Erythroblast (primary cell): ENCODE measurements around the gene USF2.

ENCODE experiments used
- GATA1 ChIP-seq: IDR thresholded peaks from 2 replicates; pipeline ENCODE4 v1.6.1; 2011; ENCODE audit warnings: low read depth, mild to moderate bottlenecking, control low read depth, low read length, moderate library complexity
- POLR2A ChIP-seq: IDR thresholded peaks from 2 replicates; pipeline ENCODE4 v1.6.1; 2011; ENCODE audit warnings: mild to moderate bottlenecking, low read length

DNA sequence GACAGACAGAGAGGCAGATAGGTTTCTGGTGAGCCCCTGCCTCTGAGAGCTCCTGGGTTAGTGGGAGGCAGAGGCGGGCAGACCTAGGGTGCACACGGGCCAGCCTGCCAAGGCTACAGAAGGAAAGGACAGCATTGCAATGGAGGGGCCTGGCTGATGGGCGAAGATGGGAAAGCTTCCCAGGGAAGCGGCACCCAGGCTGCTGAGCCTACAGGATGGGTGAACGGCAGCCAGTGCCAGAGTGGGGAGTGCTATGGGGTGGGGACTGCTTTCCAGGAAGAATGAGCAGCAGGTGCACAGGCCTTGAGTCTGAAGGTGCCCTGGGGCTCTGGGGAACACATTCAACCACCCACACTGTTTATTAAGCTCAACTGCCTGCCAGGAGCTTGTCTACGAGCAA, 22.5 kb downstream of the USF2 start:
- no peak for TF ChIP-seq POLR2A
- no peak for TF ChIP-seq GATA1
